Natural killer cell treated with Interleukin-12 subunit alpha and Interleukin-12 subunit beta and Interleukin-15 and Interleukin-18, amount 100 ng/mL, for 72 hours (primary cell): ENCODE results near the gene VAMP3. TPM values are rescaled to one million over a fixed set of nuclear protein-coding genes. Genes with fewer than 3 reads are reported as not detected.
"Not testable (repeated sequence)": the region's sequence is repeated elsewhere in the genome, so short reads cannot be mapped to it uniquely, and the experiment has no call there.

Experiments used
- ATAC-seq, 2 donors: fragments of 150-1000 bp; cut with Tn5 transposase in 1 of 2; sonication (Bioruptor Pico), chemical (Tn5 transposase) in 1 of 2; 2 replicates each; pipeline ENCODE4 v1.10.0; 2021
- DNase-seq: peaks from one replicate; pipeline ENCODE4 v3.0.0; 2022; ENCODE audit warnings: low spot score
- H3K27ac Mint-ChIP-seq, 2 donors: 1 replicate in 1 of 2; 2 replicates in 1 of 2; pipeline ENCODE4 v1.8.0; 2022; ENCODE audit warnings: mixed read lengths in 2 of 2, mild to moderate bottlenecking in 1 of 2, moderate library complexity in 1 of 2
- H3K27me3 Mint-ChIP-seq, 2 donors: 1 replicate in 1 of 2; 2 replicates in 1 of 2; pipeline ENCODE4 v1.8.0; 2022; ENCODE audit warnings: mixed read lengths in 2 of 2
- H3K36me3 Mint-ChIP-seq: one replicate; pipeline ENCODE4 v1.8.0; 2022; ENCODE audit warnings: mixed read lengths
- H3K4me1 Mint-ChIP-seq, 2 donors: 1 replicate in 1 of 2; 2 replicates in 1 of 2; pipeline ENCODE4 v1.8.0; 2022; ENCODE audit warnings: low read depth in 2 of 2, mixed read lengths in 2 of 2, mild to moderate bottlenecking in 1 of 2
- H3K4me3 Mint-ChIP-seq: one replicate; pipeline ENCODE4 v1.8.0; 2022; ENCODE audit warnings: mixed read lengths
- H3K9me3 Mint-ChIP-seq: 2 replicates; pipeline ENCODE4 v1.8.0; 2022; ENCODE audit warnings: mixed read lengths
- total RNA-seq, 2 donors: library from RNA; stranded (reverse); gene quantifications; one replicate each; pipeline ENCODE4 v1.2.3, GENCODE V29; 2022

Gene VAMP3
- total RNA-seq, 2 donors from 2014 or later = 30.0 to 31.9 TPM

- Mint-ChIP-seq H3K27ac (peak overlapping the region; percentile 12 to 42), H3K4me1 (peaks cover 15 to 24% of the 10 kb centered on the region in 2 donors), H3K27me3 (no peaks in the 10 kb centered on the region), H3K36me3 (no peaks in the 10 kb centered on the region), H3K9me3 (no peaks in the 10 kb centered on the region), H3K4me3 (no peak overlapping the region)
- no peak for DNase-seq
- no peak for ATAC-seq
Measured at GRCh38 chr1:7780976-7781375, 9.9 kb downstream of the VAMP3 start.

- peak overlapping the region; percentile 73 for H3K4me3 Mint-ChIP-seq
- peaks cover 18 to 20% of the 10 kb centered on the region in 2 donors for H3K4me1 Mint-ChIP-seq
- H3K9me3 Mint-ChIP-seq = no peaks in the 10 kb centered on the region
- H3K27me3 Mint-ChIP-seq = no peaks in the 10 kb centered on the region
- ATAC-seq = no peak
- H3K27ac Mint-ChIP-seq = peak overlapping the region; percentile 12 to 42
- no peaks in the 10 kb centered on the region for H3K36me3 Mint-ChIP-seq
- DNase-seq = no peak
Measured at GRCh38 chr1:7781501-7781900, 10.4 kb downstream of the VAMP3 start.

- Mint-ChIP-seq H3K36me3 (no peaks in the 10 kb centered on the region), H3K9me3 (no peaks in the 10 kb centered on the region), H3K4me1 (peaks cover 19 to 20% of the 10 kb centered on the region in 2 donors), H3K27me3 (no peaks in the 10 kb centered on the region), H3K27ac (peak overlapping the region; percentile 12 to 42), H3K4me3 (peak overlapping the region; percentile 73)
- ATAC-seq (no peak), DNase-seq (no peak)
Measured at GRCh38 chr1:7781923-7782495, 10.9 kb downstream of the VAMP3 start.

- H3K4me1 Mint-ChIP-seq = peaks cover 19 to 20% of the 10 kb centered on the region in 2 donors
- no peaks in the 10 kb centered on the region for H3K36me3 Mint-ChIP-seq
- no peaks in the 10 kb centered on the region for H3K27me3 Mint-ChIP-seq
- H3K9me3 Mint-ChIP-seq = no peaks in the 10 kb centered on the region
- H3K27ac Mint-ChIP-seq = peak overlapping the region; percentile 12 to 42
- H3K4me3 Mint-ChIP-seq = peak overlapping the region; percentile 73
- DNase-seq = peak; percentile 61
- ATAC-seq = peak in 1 of 2 donors; percentile 25
Measured at GRCh38 chr1:7783178-7783711, 12.1 kb downstream of the VAMP3 start.

GRCh38 chr1:7783826-7784491 lies 12.9 kb downstream of the VAMP3 start, which contains the start of gene PER3:
TSS of gene PER3 (plus strand) at chr1:7784291. CDS start at chr1:7784878, 587 bp downstream.
- ATAC-seq (peak; percentile 98), DNase-seq (peak; percentile 97)
- H3K36me3 Mint-ChIP-seq = no peaks in the 10 kb centered on the region
- H3K4me3 Mint-ChIP-seq = peak within 1 kb of the TSS; percentile 73
- no peaks in the 10 kb centered on the region for H3K27me3 Mint-ChIP-seq
- H3K4me1 Mint-ChIP-seq = peaks cover 19 to 20% of the 10 kb centered on the region in 2 donors
- H3K9me3 Mint-ChIP-seq = no peaks in the 10 kb centered on the region
- peak within 1 kb of the TSS; percentile 12 to 42 for H3K27ac Mint-ChIP-seq

- ATAC-seq = no peak
- H3K9me3 Mint-ChIP-seq = no peaks in the 10 kb centered on the region
- no peak for DNase-seq
- no peak overlapping the region for H3K27ac Mint-ChIP-seq
- peaks cover 5% of the 10 kb centered on the region for H3K36me3 Mint-ChIP-seq
- peaks cover 19 to 20% of the 10 kb centered on the region in 2 donors for H3K4me1 Mint-ChIP-seq
- no peak overlapping the region for H3K4me3 Mint-ChIP-seq
- no peaks in the 10 kb centered on the region for H3K27me3 Mint-ChIP-seq
Measured at GRCh38 chr1:7784492-7785071, 13.5 kb downstream of the VAMP3 start.

GRCh38 chr1:7785108-7785507 lies 14.0 kb downstream of the VAMP3 start:
- H3K27ac Mint-ChIP-seq = no peak overlapping the region
- H3K4me3 Mint-ChIP-seq = no peak overlapping the region
- no peaks in the 10 kb centered on the region for H3K9me3 Mint-ChIP-seq
- H3K4me1 Mint-ChIP-seq = peaks cover 19 to 20% of the 10 kb centered on the region in 2 donors
- DNase-seq (no peak), ATAC-seq (no peak)
- H3K27me3 Mint-ChIP-seq = no peaks in the 10 kb centered on the region
- H3K36me3 Mint-ChIP-seq = peaks cover 11% of the 10 kb centered on the region

GRCh38 chr1:7786795-7787194 lies 15.7 kb downstream of the VAMP3 start:
- no peak overlapping the region for H3K27ac Mint-ChIP-seq
- H3K4me3 Mint-ChIP-seq = no peak overlapping the region
- peaks cover 19% of the 10 kb centered on the region for H3K36me3 Mint-ChIP-seq
- ATAC-seq (no peak), DNase-seq (no peak)
- no peaks in the 10 kb centered on the region for H3K27me3 Mint-ChIP-seq
- H3K4me1 Mint-ChIP-seq = peaks cover 11 to 12% of the 10 kb centered on the region in 2 donors
- H3K9me3 Mint-ChIP-seq = peaks cover 4% of the 10 kb centered on the region

- ATAC-seq = no peak
- Mint-ChIP-seq H3K36me3 (peaks cover 22% of the 10 kb centered on the region), H3K9me3 (peaks cover 6% of the 10 kb centered on the region), H3K4me3 (no peak overlapping the region), H3K27me3 (no peaks in the 10 kb centered on the region), H3K27ac (no peak overlapping the region), H3K4me1 (peaks cover 0 to 3% of the 10 kb centered on the region in 2 donors)
- no peak for DNase-seq
Measured at GRCh38 chr1:7789828-7790227, 18.7 kb downstream of the VAMP3 start.

- H3K36me3 Mint-ChIP-seq = peaks cover 22% of the 10 kb centered on the region
- H3K4me3 Mint-ChIP-seq, H3K9me3 Mint-ChIP-seq, DNase-seq, H3K27ac Mint-ChIP-seq, H3K27me3 Mint-ChIP-seq, H3K4me1 Mint-ChIP-seq, ATAC-seq: not testable (repeated sequence)
Measured at GRCh38 chr1:7791027-7791426, 19.9 kb downstream of the VAMP3 start.

- no peak for DNase-seq
- no peak overlapping the region for H3K27ac Mint-ChIP-seq
- no peak overlapping the region for H3K4me3 Mint-ChIP-seq
Measured at GRCh38 chr1:7795406-7795805, 24.3 kb downstream of the VAMP3 start.

GRCh38 chr1:7805460-7805859 lies 34.4 kb downstream of the VAMP3 start:
- H3K27ac Mint-ChIP-seq = no peak overlapping the region
- H3K4me1 Mint-ChIP-seq = no peaks in the 10 kb centered on the region
- H3K27me3 Mint-ChIP-seq = no peaks in the 10 kb centered on the region
- ATAC-seq = no peak
- DNase-seq = no peak
- no peaks in the 10 kb centered on the region for H3K9me3 Mint-ChIP-seq
- H3K36me3 Mint-ChIP-seq = no peaks in the 10 kb centered on the region
- no peak overlapping the region for H3K4me3 Mint-ChIP-seq

More at GRCh38 chr1:7795406-7795805, 24.3 kb downstream of the VAMP3 start:
- no peaks in the 10 kb centered on the region for H3K4me1 Mint-ChIP-seq
- peaks cover 8% of the 10 kb centered on the region for H3K36me3 Mint-ChIP-seq
- H3K9me3 Mint-ChIP-seq = peaks cover 6% of the 10 kb centered on the region
- no peak for ATAC-seq
- no peaks in the 10 kb centered on the region for H3K27me3 Mint-ChIP-seq

- Mint-ChIP-seq H3K9me3 (peaks cover 5% of the 10 kb centered on the region), H3K4me1 (no peaks in the 10 kb centered on the region), H3K27me3 (no peaks in the 10 kb centered on the region), H3K27ac (no peak overlapping the region), H3K4me3 (no peak overlapping the region), H3K36me3 (peaks cover 7% of the 10 kb centered on the region)
- ATAC-seq (no peak), DNase-seq (no peak)
Measured at GRCh38 chr1:7808253-7808844, 37.3 kb downstream of the VAMP3 start.

- H3K9me3 Mint-ChIP-seq = peaks cover 14% of the 10 kb centered on the region
- H3K4me3 Mint-ChIP-seq = no peak overlapping the region
- H3K27me3 Mint-ChIP-seq = no peaks in the 10 kb centered on the region
- no peak for ATAC-seq
- H3K36me3 Mint-ChIP-seq = peaks cover 18% of the 10 kb centered on the region
- H3K4me1 Mint-ChIP-seq = no peaks in the 10 kb centered on the region
- no peak overlapping the region for H3K27ac Mint-ChIP-seq
- DNase-seq = no peak
Measured at GRCh38 chr1:7809742-7810141, 38.6 kb downstream of the VAMP3 start.
